Gastroesophageal sphincter (tissue), 3 donors: ENCODE data around the gene EFR3B.

Experiments used
- CTCF ChIP-seq, 4 experiments: fragments of 200-600 bp in 2 of 4; fragments of 450-650 bp in 2 of 4; sonication (generic) in 1 of 4; IDR thresholded peaks; one replicate each; pipeline ENCODE4 v1.5.1; 2017 to 2019; ENCODE audit warnings: antibody characterized with exemption in 4 of 4, mild to moderate bottlenecking in 2 of 4, moderate library complexity in 2 of 4
- EP300 ChIP-seq: sonication (generic); formaldehyde crosslinking; IDR thresholded peaks from one replicate; pipeline ENCODE4 v1.6.1; 2017; ENCODE audit warnings: antibody characterized with exemption, mild to moderate bottlenecking
- POLR2A ChIP-seq, 2 donors: fragments of 450-650 bp; IDR thresholded peaks; one replicate each; pipeline ENCODE4 v1.6.1; 2017; ENCODE audit warnings: antibody characterized with exemption in 2 of 2, mild to moderate bottlenecking in 2 of 2, moderate library complexity in 1 of 2

- no peak for TF ChIP-seq EP300
- TF ChIP-seq POLR2A (IDR thresholded peaks at IDR 0.05) = no peak
- TF ChIP-seq CTCF (IDR thresholded peaks at IDR 0.05) = no peak
Measured at GRCh38 chr2:25168256-25169072, 126.6 kb downstream of the EFR3B start, which contains the start of gene POMC.
